ENCODE results near the gene GRIA1.
"Not testable (repeated sequence)": the region's sequence is repeated elsewhere in the genome, so short reads cannot be mapped to it uniquely, and the experiment has no call there.

DNA sequence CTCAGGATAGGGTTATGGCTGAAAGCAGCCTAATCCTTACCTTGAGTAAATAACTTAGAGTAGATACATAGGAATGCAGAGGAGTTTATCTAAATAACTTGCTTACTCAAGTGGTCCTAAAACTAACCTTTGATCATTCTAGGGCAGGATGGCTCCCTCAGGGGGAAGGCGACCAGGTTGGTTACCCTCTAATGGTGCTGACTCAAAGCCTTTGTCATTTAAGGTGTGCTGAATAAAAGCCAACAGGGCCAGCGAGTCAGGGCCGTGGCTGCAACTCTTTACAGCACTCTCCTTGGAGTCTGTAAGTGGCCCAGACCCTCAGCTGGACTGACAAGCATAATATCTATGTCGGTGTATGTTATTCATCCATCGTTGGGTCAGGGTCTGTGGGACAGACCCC is 372.4 kb downstream of the GRIA1 start:
- not testable (repeated sequence) for TF ChIP-seq EZH2phosphoT487 (IDR thresholded peaks at IDR 0.05; ENCODE audit: low read length); EZH2 (optimal IDR thresholded peaks at IDR 0.05; ENCODE audit: low read depth, low read length)
- TF ChIP-seq, protein P1, sequence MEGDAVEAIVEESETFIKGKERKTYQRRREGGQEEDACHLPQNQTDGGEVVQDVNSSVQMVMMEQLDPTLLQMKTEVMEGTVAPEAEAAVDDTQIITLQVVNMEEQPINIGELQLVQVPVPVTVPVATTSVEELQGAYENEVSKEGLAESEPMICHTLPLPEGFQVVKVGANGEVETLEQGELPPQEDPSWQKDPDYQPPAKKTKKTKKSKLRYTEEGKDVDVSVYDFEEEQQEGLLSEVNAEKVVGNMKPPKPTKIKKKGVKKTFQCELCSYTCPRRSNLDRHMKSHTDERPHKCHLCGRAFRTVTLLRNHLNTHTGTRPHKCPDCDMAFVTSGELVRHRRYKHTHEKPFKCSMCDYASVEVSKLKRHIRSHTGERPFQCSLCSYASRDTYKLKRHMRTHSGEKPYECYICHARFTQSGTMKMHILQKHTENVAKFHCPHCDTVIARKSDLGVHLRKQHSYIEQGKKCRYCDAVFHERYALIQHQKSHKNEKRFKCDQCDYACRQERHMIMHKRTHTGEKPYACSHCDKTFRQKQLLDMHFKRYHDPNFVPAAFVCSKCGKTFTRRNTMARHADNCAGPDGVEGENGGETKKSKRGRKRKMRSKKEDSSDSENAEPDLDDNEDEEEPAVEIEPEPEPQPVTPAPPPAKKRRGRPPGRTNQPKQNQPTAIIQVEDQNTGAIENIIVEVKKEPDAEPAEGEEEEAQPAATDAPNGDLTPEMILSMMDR (IDR thresholded peaks at IDR 0.05; ENCODE audit: low read length) = not testable (repeated sequence)

Data from MM.1S (cell line).